HepG2 (cell line): ENCODE data around the gene MKRN2OS. TPM values are rescaled to one million over a fixed set of nuclear protein-coding genes. Genes with fewer than 3 reads are reported as not detected.

ENCODE experiments used
- ATAC-seq: fragments of 200-7000 bp; cut with Tn5 transposase; 3 replicates; pipeline ENCODE4 v1.9.1; 2020; ENCODE audit warnings: mild to moderate bottlenecking, moderate library complexity
- BruUV-seq: library from RNA; stranded (reverse); fragments of 400-500 nt; replicated peaks from 2 replicates; lab custom pipeline; 2021; lab: Mats Ljungman, UMichigan
- CTCF ChIA-PET: fragments of 300-600 bp; formaldehyde crosslinking; extraction: SDS; loops from one replicate; lab custom pipeline; 2021; ENCODE audit warnings: low total read pairs, inconsistent platforms, low intra/inter-chr PET ratio; lab: Yijun Ruan, JAX
- POLR2A ChIA-PET: fragments of 350-600 bp; sonication (Branson Sonifier 250); formaldehyde crosslinking; loops from one replicate; lab custom pipeline; 2020; ENCODE audit warnings: antibody characterized with exemption, inconsistent platforms; lab: Yijun Ruan, JAX
- DNase-seq: peaks from one replicate; pipeline ENCODE4 v3.0.0-alpha.2; 2015; ENCODE audit warnings: low spot score
- FAIRE-seq: peaks from 3 replicates; lab custom pipeline; 2011; peaks lifted over from hg19 to GRCh38; lab: Jason Lieb, UNC
- H2AFZ ChIP-seq: one replicate; pipeline ENCODE4 v1.6.1; 2011; ENCODE audit warnings: low read length, inconsistent platforms
- H3K27ac ChIP-seq: fragments of 300-600 bp; 3 replicates; pipeline ENCODE4 v1.8.0; 2011; ENCODE audit warnings: mixed run types, mild to moderate bottlenecking, mixed read lengths, low read length, inconsistent platforms; ENCODE audit not compliant: insufficient read depth; ENCODE audit errors: extremely low read length
- H3K27me3 ChIP-seq, 2 experiments: fragments of 200-600 bp in 1 of 2; 2 replicates in 1 of 2; 3 replicates in 1 of 2; pipeline versions ENCODE4 v1.6.0 to v1.8.0; 2011; ENCODE audit warnings: low read length in 2 of 2, mild to moderate bottlenecking in 2 of 2, moderate library complexity in 2 of 2, inconsistent platforms in 1 of 2; ENCODE audit not compliant: insufficient read depth in 2 of 2, control insufficient read depth in 1 of 2
- H3K36me3 ChIP-seq, 2 experiments: fragments of 200-600 bp in 1 of 2; replicated peaks in 1 of 2; 2 replicates in 1 of 2; 3 replicates in 1 of 2; pipeline versions ENCODE4 v1.5.1 to v1.8.0; 2011; ENCODE audit warnings: low read length in 2 of 2, inconsistent platforms in 1 of 2; ENCODE audit not compliant: insufficient read depth in 2 of 2, control insufficient read depth in 1 of 2
- H3K4me1 ChIP-seq: 2 replicates; pipeline ENCODE4 v1.5.1; 2012; ENCODE audit warnings: low read length, inconsistent platforms; ENCODE audit not compliant: insufficient read depth
- H3K4me2 ChIP-seq: 2 replicates; pipeline ENCODE4 v1.6.0; 2011; ENCODE audit warnings: low read depth, low read length, inconsistent platforms
- H3K4me3 ChIP-seq, 3 experiments: fragments of 200-600 bp in 1 of 3; sonication (generic), shearing (Covaris generic) in 1 of 3; replicated peaks in 1 of 3; 2 replicates each; pipeline ENCODE4 v1.5.1; 2011 to 2016; ENCODE audit warnings: low read length in 3 of 3, inconsistent platforms in 2 of 3, low read depth in 2 of 3, mild to moderate bottlenecking in 2 of 3, control low read depth in 1 of 3, mixed read lengths in 1 of 3; ENCODE audit not compliant: insufficient read depth in 1 of 3
- H3K79me2 ChIP-seq: one replicate; pipeline ENCODE4 v1.6.1; 2011; ENCODE audit warnings: low read length, inconsistent platforms; ENCODE audit not compliant: insufficient read depth
- H3K9ac ChIP-seq: 2 replicates; pipeline ENCODE4 v1.6.0; 2011; ENCODE audit warnings: mild to moderate bottlenecking, low read depth, low read length, inconsistent platforms; ENCODE audit not compliant: insufficient read depth
- H3K9me3 ChIP-seq: 2 replicates; pipeline ENCODE4 v1.5.1; 2012; ENCODE audit warnings: mild to moderate bottlenecking, low read length
- H4K20me1 ChIP-seq: 2 replicates; pipeline ENCODE4 v1.6.0; 2011; ENCODE audit warnings: inconsistent platforms, mild to moderate bottlenecking, low read length, moderate library complexity; ENCODE audit not compliant: insufficient read depth
- BHLHE40 ChIP-seq: IDR thresholded peaks from 2 replicates; pipeline ENCODE4 v1.6.1; 2011; ENCODE audit warnings: low read length, improper control_type of control experiment
- FOXJ3 ChIP-seq: sonication (generic); formaldehyde crosslinking; IDR thresholded peaks from 2 replicates; pipeline ENCODE4 v1.4.0; 2020; ENCODE audit warnings: missing genetic modification reagents, mild to moderate bottlenecking, borderline replicate concordance
- IKZF4 ChIP-seq: sonication (generic); formaldehyde crosslinking; IDR thresholded peaks from 2 replicates; pipeline ENCODE4 v1.5.1; 2020; ENCODE audit warnings: borderline replicate concordance, mild to moderate bottlenecking, low read depth, missing genetic modification reagents; ENCODE audit errors: not compliant biosample characterization
- NCOA5 ChIP-seq: sonication (generic); formaldehyde crosslinking; IDR thresholded peaks from 2 replicates; pipeline ENCODE4 v1.4.0; 2020; ENCODE audit warnings: missing genetic modification reagents
- NFIC ChIP-seq: IDR thresholded peaks from 2 replicates; pipeline ENCODE4 v1.6.1; 2012; ENCODE audit warnings: mild to moderate bottlenecking, low read length, inconsistent platforms
- SAP130 ChIP-seq: IDR thresholded peaks from 2 replicates; pipeline ENCODE4 v1.6.1; 2016; ENCODE audit warnings: low read depth
- SNAI1 ChIP-seq: sonication (generic); formaldehyde crosslinking; IDR thresholded peaks from 2 replicates; pipeline ENCODE4 v1.5.0; 2020; ENCODE audit warnings: mild to moderate bottlenecking, missing genetic modification reagents, borderline replicate concordance
- SOX6 ChIP-seq, 2 experiments: fragments of 450-650 bp in 1 of 2; sonication (generic) in 1 of 2; formaldehyde crosslinking in 1 of 2; IDR thresholded peaks; 2 replicates each; pipeline versions ENCODE4 v1.4.0 to v1.6.1; 2017 to 2020; ENCODE audit warnings: antibody characterized with exemption in 1 of 2, mild to moderate bottlenecking in 1 of 2, missing genetic modification reagents in 1 of 2
- SP4 ChIP-seq: sonication (generic); formaldehyde crosslinking; IDR thresholded peaks from 2 replicates; pipeline ENCODE4 v1.8.1; 2023; ENCODE audit warnings: mild to moderate bottlenecking, missing genetic modification reagents
- STAG1 ChIP-seq: sonication (generic); formaldehyde crosslinking; IDR thresholded peaks from 2 replicates; pipeline ENCODE4 v1.4.0; 2020; ENCODE audit warnings: missing genetic modification reagents
- TERF1 ChIP-seq: sonication (generic); formaldehyde crosslinking; IDR thresholded peaks from 2 replicates; pipeline ENCODE4 v1.8.0; 2022; ENCODE audit warnings: mild to moderate bottlenecking, missing genetic modification reagents, moderate library complexity
- ZBTB3 ChIP-seq: sonication (generic); formaldehyde crosslinking; IDR thresholded peaks from 2 replicates; pipeline ENCODE4 v1.4.0; 2020; ENCODE audit warnings: low read depth, mild to moderate bottlenecking, moderate library complexity, missing genetic modification reagents, borderline replicate concordance
- ZNF225 ChIP-seq: sonication (generic); formaldehyde crosslinking; IDR thresholded peaks from 2 replicates; pipeline ENCODE4 v1.4.0; 2020; ENCODE audit warnings: mild to moderate bottlenecking, missing genetic modification reagents
- ZNF549 ChIP-seq: sonication (generic); formaldehyde crosslinking; IDR thresholded peaks from 2 replicates; pipeline ENCODE4 v1.5.0; 2020; ENCODE audit warnings: missing genetic modification reagents
- ZNF878 ChIP-seq: sonication (generic); formaldehyde crosslinking; IDR thresholded peaks from 2 replicates; pipeline ENCODE4 v1.8.1; 2023; ENCODE audit warnings: mild to moderate bottlenecking, missing genetic modification reagents, moderate library complexity
- ZSCAN9 ChIP-seq: IDR thresholded peaks from 2 replicates; pipeline ENCODE4 v1.6.1; 2016; ENCODE audit warnings: borderline replicate concordance
- WGBS: methylation state at CpG from one replicate; pipeline ENCODE4 v1.1.6; 2017; ENCODE audit warnings: low lambda C conversion rate; 5-methylcytosine and 5-hydroxymethylcytosine counted together
- in situ Hi-C: cut with HindIII; loops from 2 replicates; pipeline ENCODE4 v1.10.0; 2017; ENCODE audit warnings: low pct_unique_long_range_greater_than_20kb; ENCODE audit not compliant: extremely low pct_ligation_motif_present
- intact Hi-C: fragments of 100-400 bp; cut with micrococcal nuclease; formaldehyde crosslinking; loops from one replicate; pipeline ENCODE4 v1.10.0; 2022; ENCODE audit not compliant: unreplicated experiment
- polyA plus RNA-seq, 8 experiments: library from polyadenylated mRNA; depleted of rRNA in 3 of 8; stranded (reverse) in 7 of 8; unstranded in 1 of 8; fragments of >200 nt; fragmentation: Illumina TruSeq in 4 of 8; extraction: Trizol in 4 of 8; gene quantifications; 2 replicates each; pipeline versions ENCODE4 v1.2.1 to v1.2.3, GENCODE V29; 2011 to 2016; ENCODE audit warnings: low read depth in 4 of 8, missing spikeins in 1 of 8, mixed read lengths in 1 of 8; ENCODE audit not compliant: insufficient read depth in 1 of 8
- total RNA-seq, 5 experiments: library from RNA; depleted of rRNA; stranded (reverse); fragments of >200 nt; fragmentation: Illumina TruSeq; extraction: Trizol; gene quantifications; 2 replicates each; pipeline ENCODE4 v1.2.3, GENCODE V29; 2016; ENCODE audit warnings: low read depth in 1 of 5

MKRN2OS gene
- total and polyA plus RNA-seq, 2 of the 13 experiments (the other 11 are each of a cell fraction or from before 2014, with no cell fraction given): not detected

GRCh38 chr3:12518261-12519028 is 26.9 kb downstream of the MKRN2OS start:
- BruUV-seq: no TSS peak
- H3K79me2 ChIP-seq: no peaks in the 10 kb centered on the region
- H2AFZ ChIP-seq: no peak overlapping the region
- intact Hi-C loops (no loop called here), in situ Hi-C loops (no loop called here)
- no peak for TF ChIP-seq ZNF878 (CRISPR knock-in tag)
- no peak for TF ChIP-seq TERF1
- no peak for TF ChIP-seq ZBTB3
- no peak for TF ChIP-seq ZNF549 (CRISPR knock-in tag)
- no peak for TF ChIP-seq ZNF225 (CRISPR knock-in tag)
- no peak for TF ChIP-seq NFIC
- TF ChIP-seq SAP130 (CRISPR knock-in tag): no peak
- no peak for TF ChIP-seq SOX6 (IDR thresholded peaks at IDR 0.05)
- no peak for TF ChIP-seq SOX6 (CRISPR knock-in tag; IDR thresholded peaks at IDR 0.05)
- TF ChIP-seq ZSCAN9 (CRISPR knock-in tag): no peak
- no peak for TF ChIP-seq NCOA5 (CRISPR knock-in tag)
- no peak for TF ChIP-seq SP4 (CRISPR knock-in tag)
- no peak for TF ChIP-seq STAG1
- no peak for TF ChIP-seq SNAI1
- TF ChIP-seq IKZF4 (CRISPR knock-in tag): no peak
- no peak for TF ChIP-seq FOXJ3 (CRISPR knock-in tag)
- no peak for TF ChIP-seq BHLHE40
- H3K27ac ChIP-seq: no peak overlapping the region
- POLR2A ChIA-PET: no interaction called here
- ATAC-seq: peak; percentile 45; the same call in 1 of the 3 replicates
- peaks cover 9% of the 10 kb centered on the region for H3K4me1 ChIP-seq
- 95% methylated on average over 6 of the region's 6 CpGs for WGBS
- DNase-seq: no peak
- H3K9ac ChIP-seq: no peak overlapping the region
- no peaks in the 10 kb centered on the region for H4K20me1 ChIP-seq
- CTCF ChIA-PET: no interaction called here
- no peaks in the 10 kb centered on the region for H3K27me3 ChIP-seq
- no peaks in the 10 kb centered on the region for H3K9me3 ChIP-seq
- peaks cover 0 to 24% of the 10 kb centered on the region in 2 experiments; a peak in 2 of 5 replicates for H3K36me3 ChIP-seq
- no peak for FAIRE-seq
- no peak overlapping the region for H3K4me3 ChIP-seq
- H3K4me2 ChIP-seq: no peak overlapping the region
